Retinal pigment epithelial cell (primary cell): ENCODE results near the gene PEMT.
A peak's percentile ranks its signal among the peaks of the same experiment; 100 is the strongest.

Source experiments
- DNase-seq: peaks from one replicate; pipeline ENCODE4 v3.0.0-alpha.2; 2010; ENCODE audit warnings: low read depth
- H3K4me3 ChIP-seq: 2 replicates; pipeline ENCODE4 v1.5.1; 2011; ENCODE audit warnings: mild to moderate bottlenecking, low read length, control low read depth, moderate library complexity
- CTCF ChIP-seq: conservative IDR thresholded peaks from 2 replicates; pipeline ENCODE4 v1.5.1; 2011; ENCODE audit warnings: low read depth, low read length, control low read depth, inconsistent platforms

Gene PEMT

GRCh38 chr17:17569691-17570090 is 21.8 kb downstream of the PEMT start:
- no peak for TF ChIP-seq CTCF
- no peak for DNase-seq
- no peak overlapping the region for H3K4me3 ChIP-seq

GRCh38 chr17:17568772-17569195 is 22.7 kb downstream of the PEMT start:
- TF ChIP-seq CTCF = peak; percentile 88
- no peak overlapping the region for H3K4me3 ChIP-seq

GRCh38 chr17:17567631-17568030 is 23.9 kb downstream of the PEMT start:
- no peak for TF ChIP-seq CTCF

More at GRCh38 chr17:17568772-17569195, 22.7 kb downstream of the PEMT start:
- DNase-seq = no peak

GRCh38 chr17:17566896-17567513 is 24.5 kb downstream of the PEMT start:
- no peak overlapping the region for H3K4me3 ChIP-seq
- TF ChIP-seq CTCF = no peak
- DNase-seq = no peak

More at GRCh38 chr17:17567631-17568030, 23.9 kb downstream of the PEMT start:
- no peak overlapping the region for H3K4me3 ChIP-seq
- no peak for DNase-seq

- DNase-seq = no peak
These were observed 25.8 kb downstream of the PEMT start for GRCh38 chr17:17565471-17566339.

GRCh38 chr17:17564896-17565295 is 26.6 kb downstream of the PEMT start:
- H3K4me3 ChIP-seq = no peak overlapping the region
- no peak for TF ChIP-seq CTCF
- DNase-seq = no peak

More at GRCh38 chr17:17565471-17566339, 25.8 kb downstream of the PEMT start:
- TF ChIP-seq CTCF = no peak
- no peak overlapping the region for H3K4me3 ChIP-seq
